ENCODE measurements around the gene OBP2B.

GRCh38 chr9:133194597-133194996 lies 14.5 kb downstream of the OBP2B start:
- TF ChIP-seq GABPB2 (CRISPR knock-in tag; conservative IDR thresholded peaks at IDR 0.05) (no peak), HDAC6 (IDR thresholded peaks at IDR 0.05; ENCODE audit: low read depth, low read length) (no peak)
- TF ChIP-seq, protein P1, sequence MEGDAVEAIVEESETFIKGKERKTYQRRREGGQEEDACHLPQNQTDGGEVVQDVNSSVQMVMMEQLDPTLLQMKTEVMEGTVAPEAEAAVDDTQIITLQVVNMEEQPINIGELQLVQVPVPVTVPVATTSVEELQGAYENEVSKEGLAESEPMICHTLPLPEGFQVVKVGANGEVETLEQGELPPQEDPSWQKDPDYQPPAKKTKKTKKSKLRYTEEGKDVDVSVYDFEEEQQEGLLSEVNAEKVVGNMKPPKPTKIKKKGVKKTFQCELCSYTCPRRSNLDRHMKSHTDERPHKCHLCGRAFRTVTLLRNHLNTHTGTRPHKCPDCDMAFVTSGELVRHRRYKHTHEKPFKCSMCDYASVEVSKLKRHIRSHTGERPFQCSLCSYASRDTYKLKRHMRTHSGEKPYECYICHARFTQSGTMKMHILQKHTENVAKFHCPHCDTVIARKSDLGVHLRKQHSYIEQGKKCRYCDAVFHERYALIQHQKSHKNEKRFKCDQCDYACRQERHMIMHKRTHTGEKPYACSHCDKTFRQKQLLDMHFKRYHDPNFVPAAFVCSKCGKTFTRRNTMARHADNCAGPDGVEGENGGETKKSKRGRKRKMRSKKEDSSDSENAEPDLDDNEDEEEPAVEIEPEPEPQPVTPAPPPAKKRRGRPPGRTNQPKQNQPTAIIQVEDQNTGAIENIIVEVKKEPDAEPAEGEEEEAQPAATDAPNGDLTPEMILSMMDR (IDR thresholded peaks at IDR 0.05 in 2 of 3, conservative IDR thresholded peaks at IDR 0.05 in 1 of 3; ENCODE audit: insufficient read depth in 2 of 3, low read depth in 1 of 3, low read length in 3 of 3), result no peak

Measured in K562 (cell line).